Stimulated activated CD8-positive, alpha-beta memory T cell treated with anti-CD3 and anti-CD28 coated beads, Interleukin-7, amount 100 ng/mL, for 48 hours (primary cell): ENCODE results near the gene CBLN4.

Experiments
- DNase-seq, 2 donors: peaks; one replicate each; pipeline ENCODE4 v3.0.0-alpha.2; 2020; ENCODE audit warnings: low read depth in 1 of 2; ENCODE audit errors: extremely low read depth in 1 of 2

The CBLN4 gene

DNA sequence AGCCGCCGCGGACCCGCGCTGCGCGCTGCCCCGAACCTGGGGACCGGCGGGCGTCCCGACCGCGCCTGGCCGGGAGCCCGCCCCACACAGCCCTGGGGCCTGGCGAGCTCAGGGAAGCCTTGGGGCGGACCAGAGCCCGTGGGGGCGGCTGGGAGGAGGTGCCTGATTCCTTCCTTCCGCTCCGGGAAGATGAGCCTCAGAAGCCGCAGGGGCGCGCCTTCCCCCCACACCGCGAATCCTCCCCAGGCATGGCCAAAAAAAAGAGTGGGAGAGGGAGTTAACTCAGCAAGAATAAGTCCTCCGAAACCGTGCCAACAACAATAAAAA lies at the start of gene CBLN4:
Gene CBLN4 (minus strand): TSS at position 131 of the 327 bp plus-strand sequence. CDS start 1,348 bp downstream, outside the sequence.
- DNase-seq: no peak

- DNase-seq: no peak
Observed at GRCh38 chr20:56043227-56043626, 37.9 kb upstream of the CBLN4 start.

GRCh38 chr20:56032251-56032650 lies 26.9 kb upstream of the CBLN4 start:
- DNase-seq: no peak

DNA sequence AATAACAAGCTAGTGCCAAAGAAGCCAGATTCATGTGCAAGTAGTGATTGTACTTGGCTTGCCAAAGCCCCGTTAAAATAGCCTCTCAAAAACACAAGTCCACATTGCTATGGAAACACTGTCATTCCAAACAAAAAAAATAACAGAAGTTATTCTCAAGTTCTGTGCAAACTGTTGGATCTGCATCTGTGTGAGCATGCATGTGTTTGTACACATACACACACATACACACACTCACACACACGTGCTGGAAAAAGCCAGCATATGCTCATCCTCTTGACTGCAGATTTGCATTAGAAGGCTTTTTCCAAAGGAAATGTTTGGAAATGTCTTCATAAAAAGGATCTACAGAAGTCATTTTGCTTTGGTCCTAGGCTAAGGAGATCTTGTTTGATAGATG lies 13.4 kb upstream of the CBLN4 start:
- no peak for DNase-seq

GRCh38 chr20:56018194-56018593 lies 12.9 kb upstream of the CBLN4 start:
- DNase-seq: no peak

DNA sequence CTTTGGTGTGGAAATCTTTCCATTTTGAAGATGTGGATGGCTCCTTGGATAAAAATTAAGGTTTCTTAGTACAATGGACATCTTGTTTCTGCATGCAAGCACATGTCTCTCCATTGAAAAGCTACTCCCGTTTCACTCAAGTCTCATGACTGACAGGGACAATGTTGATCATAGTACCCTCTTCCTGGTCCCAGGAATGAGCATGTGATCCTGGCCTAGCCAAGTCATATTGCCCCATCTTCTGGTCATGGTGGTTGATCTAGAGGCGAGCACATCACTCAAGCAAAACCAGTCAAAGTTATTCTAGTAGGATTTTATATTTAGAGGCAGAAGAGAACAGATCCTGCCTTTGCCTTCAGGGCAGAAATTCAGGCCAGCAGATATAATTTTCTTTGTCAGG lies 12.2 kb upstream of the CBLN4 start:
- no peak for DNase-seq

- no peak for DNase-seq
Observed at GRCh38 chr20:56014998-56015397, 9.7 kb upstream of the CBLN4 start.

GRCh38 chr20:56014151-56014550 lies 8.8 kb upstream of the CBLN4 start:
- no peak for DNase-seq

DNA sequence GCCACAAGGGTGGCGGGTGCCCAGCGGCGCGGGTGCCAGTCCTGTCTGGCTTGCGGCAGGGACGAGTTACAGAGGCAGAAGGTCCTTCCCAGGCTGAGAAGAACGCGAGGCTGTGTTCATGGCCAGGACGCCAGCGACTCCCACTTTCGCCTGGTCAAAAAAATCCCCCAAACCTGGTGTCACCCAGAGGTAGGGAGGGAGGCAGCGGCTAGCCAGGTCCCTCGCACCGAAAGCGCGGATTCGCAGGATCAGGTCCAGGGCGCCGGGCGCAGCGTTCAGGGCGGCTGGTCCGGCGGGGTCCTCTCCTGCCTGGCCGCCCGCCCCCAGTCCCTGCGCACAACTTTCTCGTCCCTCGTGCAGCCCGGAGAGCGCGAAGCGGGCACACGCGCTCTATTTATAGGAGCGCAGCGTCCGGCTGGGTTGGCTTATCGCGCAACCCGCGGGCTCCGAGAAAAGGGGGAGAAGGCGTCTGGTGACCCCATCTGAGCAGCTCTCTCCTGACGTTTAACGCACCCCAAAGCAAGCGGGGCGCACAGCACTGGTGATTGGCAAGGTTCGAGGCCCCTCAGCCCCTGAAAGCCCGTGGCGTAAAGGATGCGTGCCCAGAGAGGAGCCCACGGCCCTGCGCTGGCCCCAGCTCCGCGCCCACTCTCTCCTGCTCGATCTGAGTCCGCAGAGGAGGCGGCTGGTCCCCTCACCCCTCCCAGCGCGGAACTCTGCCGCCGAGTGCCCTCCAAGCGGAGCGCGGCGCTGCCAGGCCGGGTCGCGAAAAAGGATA lies 519 bp downstream of the CBLN4 start:
- DNase-seq: no peak

GRCh38 chr20:56004007-56004406 lies 1.3 kb downstream of the CBLN4 start:
- no peak for DNase-seq

- no peak for DNase-seq
Observed at GRCh38 chr20:56002908-56003800, 2.2 kb downstream of the CBLN4 start.

- DNase-seq: no peak
Observed at GRCh38 chr20:56001890-56002289, 3.4 kb downstream of the CBLN4 start.

DNA sequence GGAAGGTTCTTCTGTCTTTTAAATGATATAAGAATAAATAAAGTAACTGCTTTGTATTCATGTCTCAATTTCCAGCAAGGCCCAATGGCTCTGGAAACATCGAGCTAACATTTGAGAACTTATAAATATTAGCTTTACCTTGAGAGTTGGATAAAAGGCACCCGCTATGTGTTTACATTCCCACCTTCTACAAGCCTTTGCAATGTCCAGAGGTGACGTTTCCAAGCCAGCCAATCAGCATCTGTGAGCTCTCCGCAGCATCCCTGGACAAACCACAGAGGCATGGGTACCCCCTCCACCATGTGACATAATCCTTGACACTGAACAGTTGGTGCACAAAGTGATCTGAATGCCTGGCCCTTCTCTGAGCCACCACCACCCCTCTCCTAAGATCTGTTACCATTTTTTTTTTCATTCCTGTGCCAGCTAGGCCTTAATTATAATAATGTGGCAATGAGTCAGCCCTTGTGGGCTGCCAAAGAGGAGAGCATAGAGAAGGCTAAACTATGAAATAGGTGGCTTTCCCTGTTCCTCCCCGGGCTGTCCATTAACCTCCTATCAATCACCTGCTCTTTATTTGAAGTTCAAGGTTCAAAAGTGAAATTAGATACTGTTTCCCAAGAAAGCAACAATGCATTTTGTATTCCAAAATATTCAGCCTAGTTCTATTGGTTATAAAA lies 4.1 kb downstream of the CBLN4 start:
- no peak for DNase-seq

- DNase-seq: no peak
Observed at GRCh38 chr20:55978550-55978949, 26.8 kb downstream of the CBLN4 start.

DNA sequence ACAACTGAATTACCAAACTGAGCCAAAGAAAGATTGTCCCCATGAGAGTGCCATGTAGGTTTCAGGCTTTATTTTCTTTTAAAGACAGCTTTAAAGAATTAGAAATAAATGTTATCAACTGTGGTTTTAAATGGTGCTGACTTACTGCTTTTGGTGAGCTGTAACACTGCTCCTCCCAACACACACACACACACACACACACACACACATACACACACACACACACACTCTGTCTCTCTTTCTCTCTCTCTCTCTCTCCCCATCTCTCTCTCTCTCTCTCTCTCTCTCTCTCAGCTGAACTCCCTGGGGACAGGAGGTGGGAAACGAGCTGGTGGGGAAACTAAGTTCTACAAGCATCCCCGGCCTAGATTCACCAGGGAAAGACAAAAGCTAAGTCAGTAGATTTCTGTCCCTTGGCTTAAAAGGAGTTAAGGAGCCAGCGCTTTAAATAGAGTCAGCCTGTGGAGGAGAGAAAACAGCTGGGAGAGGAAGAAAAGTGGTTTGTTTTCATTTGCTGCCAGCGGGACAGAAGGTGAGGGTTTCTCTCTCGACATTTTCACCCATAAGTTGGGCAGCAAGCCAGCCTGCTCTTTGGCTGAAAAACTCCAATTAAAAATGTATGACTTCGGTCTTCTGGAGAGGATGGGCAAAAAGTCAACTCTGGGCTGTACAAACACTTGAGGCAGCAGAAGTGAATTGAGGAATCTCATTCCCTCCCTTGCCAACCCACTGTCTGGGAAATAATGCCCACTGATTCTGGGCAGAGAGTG lies 27.4 kb downstream of the CBLN4 start:
- DNase-seq: no peak

DNA sequence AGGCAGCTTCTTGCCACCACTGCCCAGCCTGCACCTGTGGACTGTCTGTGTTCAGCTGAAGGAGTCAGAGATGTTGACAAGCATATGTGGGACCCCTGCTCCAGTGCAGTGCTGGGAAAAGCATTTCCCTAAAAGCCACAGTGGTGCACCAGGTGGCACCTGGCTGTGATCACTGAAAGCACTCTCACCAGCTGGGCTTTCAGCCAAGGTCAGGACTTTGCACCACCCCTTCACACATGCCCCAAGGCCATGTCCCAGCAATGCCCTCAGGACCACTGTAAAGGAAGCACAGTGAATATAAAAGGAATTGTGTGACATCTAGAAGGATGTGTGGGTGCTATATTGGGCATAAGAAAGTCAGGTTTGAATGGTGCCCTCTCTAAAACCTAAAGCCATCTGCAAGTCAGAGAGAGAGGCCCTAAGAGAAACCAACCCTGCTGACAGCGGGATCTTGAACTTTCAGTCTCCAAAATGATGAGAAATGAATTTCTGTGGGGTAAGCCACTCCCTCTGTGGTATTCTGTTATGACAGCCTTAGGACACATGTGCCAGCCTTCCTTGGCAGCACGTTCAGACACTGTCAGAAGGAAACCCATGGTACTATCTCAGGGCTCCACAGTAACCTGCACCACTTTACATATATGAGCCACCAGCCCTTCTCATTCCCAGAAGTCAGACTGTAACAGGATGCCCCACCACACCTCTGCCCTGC lies 30.7 kb downstream of the CBLN4 start:
- DNase-seq: no peak

DNA sequence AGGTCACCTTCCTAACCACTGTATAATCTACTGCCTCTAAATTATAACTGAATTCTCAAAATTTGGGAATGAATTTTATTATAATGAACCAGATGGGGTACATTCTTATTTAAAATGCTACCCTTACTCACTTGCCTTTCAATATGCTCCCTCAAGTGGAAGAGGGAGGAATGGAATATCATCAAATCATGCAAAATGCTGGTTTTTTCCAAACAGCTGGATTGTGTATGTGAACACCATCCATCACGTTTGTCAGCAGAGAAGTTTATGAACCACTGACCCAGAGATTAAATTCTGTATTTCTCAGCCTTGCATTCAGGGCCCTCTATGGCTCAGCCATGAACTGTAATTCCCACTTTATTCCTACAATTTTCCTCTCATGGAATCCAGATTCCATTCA lies 40.5 kb downstream of the CBLN4 start:
- DNase-seq: no peak

GRCh38 chr20:55961376-55962330 lies 43.7 kb downstream of the CBLN4 start:
- no peak for DNase-seq

DNA sequence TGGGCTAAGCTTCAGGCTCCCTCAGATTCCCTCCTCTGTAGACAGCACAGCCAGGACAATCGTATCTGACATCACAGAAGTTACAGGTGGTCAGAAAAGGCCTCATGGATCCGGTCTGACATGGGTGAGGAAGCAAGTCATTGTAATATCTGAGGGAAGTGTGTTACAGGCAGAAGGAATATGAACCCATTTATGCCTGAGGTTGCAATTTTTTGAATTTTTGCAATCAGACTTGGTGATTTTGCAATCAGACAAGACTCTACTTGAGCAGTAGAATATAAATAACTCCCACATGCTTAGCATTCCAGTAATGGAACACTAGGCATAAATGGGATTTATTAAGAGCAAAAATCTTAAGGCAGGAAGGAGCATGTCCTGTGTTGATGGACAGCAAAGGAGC lies 52.1 kb downstream of the CBLN4 start:
- DNase-seq: no peak
